GM10847 (cell line): ENCODE data around the gene NOL4L.

Experiments used
- POLR2A ChIP-seq: IDR thresholded peaks from 2 replicates; pipeline ENCODE4 v1.6.1; 2011; ENCODE audit not compliant: insufficient read length; ENCODE audit errors: extremely low read depth

Gene NOL4L

DNA sequence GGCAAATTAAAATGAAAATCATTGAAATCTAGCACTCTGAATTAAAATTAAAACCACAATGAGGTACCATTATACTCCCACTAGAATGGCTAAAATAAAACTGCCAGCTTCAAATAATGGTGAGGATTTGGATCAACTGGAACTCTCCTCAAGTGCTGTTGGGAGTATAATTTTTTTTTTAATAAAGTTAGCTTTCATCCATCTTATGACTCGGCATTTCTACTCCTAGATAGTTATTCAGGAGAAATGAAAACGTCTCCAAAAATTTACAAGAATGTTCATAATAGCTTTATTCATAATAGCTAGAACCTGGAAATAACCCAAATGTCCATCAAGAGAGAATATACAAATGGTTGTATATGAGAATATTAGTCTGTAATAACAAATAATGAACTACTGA is 163.8 kb downstream of the NOL4L start:
- no peak for TF ChIP-seq POLR2A

DNA sequence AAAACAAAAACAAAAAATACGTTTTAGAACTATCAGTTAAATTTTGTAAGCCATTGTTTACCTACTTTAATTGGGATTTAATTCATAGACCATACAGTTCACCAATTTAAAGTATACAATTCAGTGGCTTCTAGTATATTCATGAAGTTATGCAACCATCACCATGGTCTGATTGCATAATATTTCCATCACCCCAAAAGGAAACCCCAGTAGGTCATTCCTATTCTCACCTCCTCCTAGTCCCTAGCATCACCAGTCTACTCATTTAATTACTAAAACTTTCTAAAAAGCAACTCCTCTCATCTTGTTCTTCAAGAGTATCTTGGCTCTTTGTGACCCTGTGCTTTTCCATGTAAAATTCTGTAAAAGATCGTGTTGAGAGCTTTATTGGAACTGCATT is 166.8 kb downstream of the NOL4L start:
- no peak for TF ChIP-seq POLR2A

DNA sequence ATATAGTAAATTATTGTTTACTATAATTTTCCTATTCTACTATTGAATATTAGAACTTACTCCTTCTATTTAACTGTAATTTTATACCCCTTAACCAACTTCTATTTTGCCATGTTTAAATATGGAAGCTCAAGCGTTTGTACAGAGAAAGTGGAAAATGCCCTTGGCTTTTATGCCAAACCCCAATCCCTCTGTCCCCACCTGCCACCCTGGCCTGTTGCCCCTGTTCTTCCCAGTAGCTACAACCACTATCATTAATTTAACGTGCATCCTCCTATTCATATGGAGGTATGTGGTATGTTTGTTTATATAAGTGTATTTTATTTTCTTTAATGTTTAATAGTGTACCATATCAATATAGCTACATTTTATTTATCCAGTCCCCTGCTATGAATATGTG is 168.9 kb downstream of the NOL4L start:
- TF ChIP-seq POLR2A: no peak

DNA sequence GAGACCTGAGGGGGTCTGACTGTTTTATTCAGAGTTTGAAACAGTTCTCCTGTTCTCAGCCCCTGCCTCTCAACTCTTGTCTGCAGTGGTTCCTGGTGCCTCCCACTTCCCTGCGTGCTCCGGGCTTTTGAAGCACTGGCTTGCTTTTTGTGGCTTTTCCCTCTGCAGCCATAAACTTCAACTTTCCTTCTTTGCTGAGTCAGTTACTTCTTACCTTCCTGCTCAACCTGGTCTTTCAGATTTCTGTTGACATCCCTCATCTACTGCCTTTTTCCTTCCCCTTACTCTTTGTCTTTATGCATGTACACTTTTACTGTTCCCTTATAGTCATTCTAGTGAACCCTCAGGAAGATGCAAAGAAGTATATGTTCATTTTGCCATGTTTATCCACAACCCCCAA is 169.6 kb downstream of the NOL4L start:
- TF ChIP-seq POLR2A: no peak

DNA sequence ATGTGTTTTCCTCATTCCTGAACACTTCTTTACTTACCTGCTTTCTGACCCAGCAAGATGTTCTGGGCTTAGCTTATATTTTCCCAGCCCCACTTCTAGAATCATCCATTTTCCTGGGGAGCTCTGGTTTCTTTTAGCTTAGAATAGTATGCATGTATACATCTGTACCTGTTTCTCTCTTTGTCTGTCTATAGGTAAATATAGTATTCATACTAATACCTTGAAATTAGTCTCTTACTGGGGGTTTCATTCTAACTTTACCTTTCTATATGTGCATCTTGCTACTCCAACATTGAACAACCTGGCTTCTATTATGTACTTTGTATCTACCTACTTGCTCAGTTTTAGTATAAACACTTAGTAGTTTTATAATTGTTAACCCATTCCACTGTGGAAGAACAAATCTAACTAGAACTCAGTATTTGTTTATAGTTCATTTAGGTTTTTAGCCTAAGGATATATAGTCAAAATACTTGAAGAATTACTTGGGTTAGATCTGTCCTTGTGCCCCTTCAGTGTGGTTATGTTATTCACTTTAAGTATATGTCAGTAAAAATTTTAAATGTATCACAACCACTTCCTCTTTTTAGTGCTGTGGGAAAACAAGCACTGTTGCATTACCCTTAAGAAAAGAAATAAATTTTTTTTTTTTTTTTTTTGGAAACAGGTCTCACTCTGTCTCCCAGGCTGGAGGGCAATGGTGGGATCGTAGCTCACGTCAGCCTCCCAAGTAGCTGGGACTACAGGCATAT is 173.0 kb downstream of the NOL4L start:
- TF ChIP-seq POLR2A: no peak

DNA sequence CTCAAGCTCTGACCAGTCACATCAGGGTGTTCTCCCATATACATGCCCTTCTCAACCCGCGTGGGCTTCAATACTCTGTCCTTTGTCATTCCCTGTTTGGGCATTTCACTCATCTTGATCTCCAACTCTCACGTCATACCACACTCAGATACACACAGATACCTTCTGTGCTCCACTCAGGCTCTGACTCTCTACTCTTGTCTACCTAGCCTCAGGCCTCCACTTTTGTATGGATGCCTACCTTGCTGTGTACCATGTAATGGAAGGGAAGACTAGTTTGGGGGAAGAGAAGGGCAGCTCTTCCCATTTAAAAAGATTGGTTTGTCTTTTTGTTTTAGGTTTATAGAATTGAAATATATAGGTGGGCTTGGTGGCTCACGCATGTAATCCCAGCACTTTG is 178.4 kb downstream of the NOL4L start:
- no peak for TF ChIP-seq POLR2A

DNA sequence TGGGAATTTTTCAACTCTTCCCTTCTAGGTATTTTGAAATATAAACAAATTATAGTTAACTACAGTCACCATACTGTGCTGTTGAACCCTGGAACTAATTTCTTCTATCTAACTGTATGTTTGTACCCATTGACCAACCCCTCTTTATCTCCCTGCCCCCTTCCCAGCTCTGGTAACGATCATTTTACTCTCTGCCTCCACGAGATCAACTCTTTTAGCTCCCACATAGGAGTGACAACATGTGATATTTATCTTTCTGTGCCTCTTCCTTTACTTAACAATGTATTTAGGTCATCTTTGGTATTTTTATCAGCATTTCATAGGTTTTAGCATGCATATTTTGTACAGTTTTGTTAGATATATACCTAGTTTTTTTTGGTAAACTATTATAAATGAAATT is 181.1 kb downstream of the NOL4L start:
- TF ChIP-seq POLR2A: no peak

DNA sequence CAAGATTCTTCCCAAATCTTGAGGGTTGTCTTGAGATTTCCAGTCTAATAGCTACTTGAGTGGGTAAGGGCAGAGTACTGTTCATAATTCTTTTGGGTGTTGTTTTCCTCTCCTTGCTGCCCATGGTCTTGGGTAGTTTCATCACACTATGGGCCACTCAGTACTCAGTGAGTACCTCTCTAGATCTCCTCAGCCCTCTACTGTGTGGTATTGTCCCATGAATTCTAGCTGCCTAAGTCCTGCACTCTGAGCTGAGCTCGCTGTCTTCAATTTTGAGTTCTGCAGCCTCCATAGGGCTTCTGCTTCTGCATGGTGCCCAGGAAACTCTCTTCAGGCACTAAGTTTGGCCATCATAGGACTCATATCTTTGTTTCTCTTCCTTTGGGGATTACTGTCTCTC is 184.7 kb downstream of the NOL4L start:
- no peak for TF ChIP-seq POLR2A

DNA sequence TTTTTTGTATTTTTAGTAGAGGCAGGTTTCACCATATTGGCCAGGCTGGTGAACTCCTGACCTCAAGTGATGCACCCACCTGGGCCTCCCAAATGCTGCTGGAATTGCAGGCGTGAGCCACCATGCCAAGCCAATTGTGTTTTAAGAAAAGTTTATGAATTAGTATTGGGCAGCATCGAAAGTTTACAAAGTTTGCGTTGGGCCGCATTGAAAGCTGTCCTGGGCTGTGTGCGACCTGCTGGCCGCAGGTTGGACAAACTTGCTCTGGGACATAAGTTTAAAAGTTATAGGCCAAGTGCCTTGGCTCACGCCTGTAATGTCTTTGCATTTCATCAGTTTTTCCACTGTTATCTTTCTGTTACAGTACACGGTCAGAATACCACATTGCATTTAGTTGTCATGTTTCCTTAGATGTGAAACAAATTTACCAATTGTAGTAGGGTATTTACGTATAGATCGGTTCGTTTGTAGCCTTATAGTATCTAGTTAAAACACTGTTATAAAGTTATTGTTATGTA is 187.5 kb downstream of the NOL4L start:
- TF ChIP-seq POLR2A: no peak

DNA sequence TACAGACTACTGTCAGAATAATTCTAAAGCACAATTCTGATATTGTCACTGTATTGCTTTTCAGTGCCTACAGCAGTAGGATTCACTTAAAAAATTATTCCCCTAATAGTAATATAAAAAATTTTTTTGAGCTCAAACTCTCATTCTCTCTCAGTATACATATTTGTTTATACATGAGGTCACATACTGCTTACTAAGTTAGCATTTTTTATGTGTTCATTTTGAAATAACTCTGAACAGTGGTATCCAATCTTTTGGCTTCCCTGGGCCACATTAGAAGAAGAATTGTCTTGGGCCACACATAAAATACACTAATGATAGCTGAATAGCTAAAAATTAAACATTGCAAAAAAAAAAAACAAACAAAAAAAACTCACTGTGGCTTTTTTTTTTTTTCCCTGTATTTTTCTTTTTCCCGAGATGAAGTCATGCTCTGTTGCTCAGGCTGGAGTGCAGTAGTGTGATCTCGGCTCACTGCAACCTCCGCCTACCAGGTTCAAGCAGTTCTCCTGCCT is 188.4 kb downstream of the NOL4L start:
- no peak for TF ChIP-seq POLR2A

DNA sequence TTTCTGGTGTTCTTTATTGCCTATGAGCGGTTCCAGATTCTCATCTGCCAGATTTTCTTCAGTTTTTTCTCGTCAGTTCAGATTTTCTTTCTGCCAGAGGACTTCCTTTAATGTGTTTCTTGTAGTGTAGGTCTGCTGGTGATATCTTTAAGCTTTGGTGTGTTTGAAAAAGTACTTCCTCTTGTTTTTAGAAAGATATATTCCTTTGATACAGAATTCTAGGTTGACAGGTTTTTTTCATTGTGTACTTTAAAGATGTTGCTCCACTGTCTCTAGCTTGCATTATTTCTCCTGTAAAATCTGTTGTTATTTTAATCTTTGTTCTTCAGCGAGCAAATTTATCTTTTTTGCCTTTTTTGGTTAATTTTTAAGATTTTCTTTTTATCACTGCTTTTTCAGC is 190.1 kb downstream of the NOL4L start:
- TF ChIP-seq POLR2A: no peak
